Uterus (tissue), 4 donors: ENCODE results near the gene PGAM1. TPM values are rescaled to one million over a fixed set of nuclear protein-coding genes. Genes with fewer than 3 reads are reported as not detected.

Source experiments
- DNase-seq, 2 donors: peaks; one replicate each; pipeline ENCODE4 v3.0.0-alpha.2; 2019 to 2020
- H3K27ac ChIP-seq, 2 donors: fragments of 200-600 bp; sonication (generic); 1 replicate in 1 of 2; 2 replicates in 1 of 2; pipeline ENCODE4 v1.5.1; 2016 to 2018
- H3K27me3 ChIP-seq, 2 donors: fragments of 200-600 bp; sonication (generic); one replicate each; pipeline ENCODE4 v1.5.1; 2018 to 2019; ENCODE audit warnings: control low read depth in 1 of 2
- H3K36me3 ChIP-seq, 2 donors: fragments of 200-600 bp; sonication (generic); one replicate each; pipeline ENCODE4 v1.5.1; 2019; ENCODE audit warnings: control low read depth in 1 of 2
- H3K4me1 ChIP-seq, 2 donors: fragments of 200-600 bp; sonication (generic); one replicate each; pipeline ENCODE4 v1.5.1; 2018 to 2019; ENCODE audit warnings: control low read depth in 1 of 2
- H3K4me3 ChIP-seq, 2 donors: fragments of 200-600 bp; sonication (generic); 1 replicate in 1 of 2; 2 replicates in 1 of 2; pipeline ENCODE4 v1.5.1; 2018 to 2019; ENCODE audit warnings: mild to moderate bottlenecking in 1 of 2
- H3K9me3 ChIP-seq, 2 donors: fragments of 200-600 bp; sonication (generic); one replicate each; pipeline ENCODE4 v1.5.1; 2019; ENCODE audit warnings: control low read depth in 1 of 2
- POLR2A ChIP-seq, 2 donors: fragments of 450-650 bp; IDR thresholded peaks; one replicate each; pipeline ENCODE4 v1.6.1; 2016; ENCODE audit warnings: antibody characterized with exemption in 2 of 2, mild to moderate bottlenecking in 1 of 2, moderate library complexity in 1 of 2
- intact Hi-C: fragments of 100-400 bp; cut with DNase I; formaldehyde crosslinking; loops from one replicate; pipeline ENCODE4 v1.15.1; 2023; ENCODE audit warnings: low total_unique reads
- total RNA-seq, 4 donors: library from RNA; depleted of rRNA in 3 of 4; stranded (reverse); fragments of >200 nt in 3 of 4; gene quantifications; one replicate each; pipeline versions ENCODE4 v1.1.0 to v1.2.4, GENCODE V29; 2014 to 2023
- TF ChIP-seq, protein P1 (sequence below), 4 experiments: fragments of 200-600 bp in 2 of 4; fragments of 450-650 bp in 2 of 4; sonication (generic) in 2 of 4; IDR thresholded peaks; one replicate each; pipeline ENCODE4 v1.5.1; 2016 to 2019; ENCODE audit warnings: antibody characterized with exemption in 4 of 4, mild to moderate bottlenecking in 2 of 4, moderate library complexity in 1 of 4
- donor health status: DM: yes; HTN: yes; CAD: no.

The PGAM1 gene
- total RNA-seq, 4 donors from 2014 or later: 106 to 142 (median 127) TPM

DNA sequence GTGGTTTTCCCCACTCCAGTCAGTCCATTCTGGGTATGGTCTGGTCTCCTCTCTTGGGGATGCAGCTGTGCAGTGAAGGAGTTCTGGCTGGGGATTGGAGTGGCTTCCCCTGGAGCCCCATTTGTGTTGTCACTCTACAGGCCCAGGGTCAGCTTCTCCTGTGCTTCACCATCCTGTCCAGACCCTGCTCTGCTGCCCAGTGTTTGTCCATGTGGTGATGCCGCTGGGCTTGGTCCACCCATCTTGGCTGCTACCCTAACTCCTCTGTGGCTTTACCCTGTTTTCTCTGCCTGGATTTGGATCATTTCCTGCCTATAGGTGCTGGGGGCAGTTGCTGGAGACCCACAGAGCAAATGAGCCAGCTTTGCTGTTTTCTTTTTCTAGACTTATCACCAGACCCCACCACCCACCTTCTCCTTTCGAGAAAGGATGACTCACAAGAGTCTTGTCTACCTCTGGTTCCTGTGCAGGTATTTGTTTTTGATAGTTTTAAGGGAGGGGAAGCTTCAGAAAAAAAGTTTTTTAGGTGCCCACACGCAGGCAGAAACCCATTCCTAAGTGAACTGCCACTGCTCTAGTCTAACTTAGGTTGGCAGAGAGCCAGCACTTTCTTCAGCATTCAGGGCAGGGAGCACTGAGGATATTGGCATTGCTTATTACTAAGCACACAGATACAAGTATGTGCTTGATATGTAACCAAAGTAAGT, 28.5 kb downstream of the PGAM1 start:
- Histone ChIP-seq H3K27ac (no peak overlapping the region), H3K27me3 (no peaks in the 10 kb centered on the region), H3K9me3 (no peaks in the 10 kb centered on the region), H3K4me1 (no peaks in the 10 kb centered on the region), H3K36me3 (no peaks in the 10 kb centered on the region), H3K4me3 (no peak overlapping the region)
- intact Hi-C loops: no loop called here
- no peak for DNase-seq
- TF ChIP-seq, protein P1, sequence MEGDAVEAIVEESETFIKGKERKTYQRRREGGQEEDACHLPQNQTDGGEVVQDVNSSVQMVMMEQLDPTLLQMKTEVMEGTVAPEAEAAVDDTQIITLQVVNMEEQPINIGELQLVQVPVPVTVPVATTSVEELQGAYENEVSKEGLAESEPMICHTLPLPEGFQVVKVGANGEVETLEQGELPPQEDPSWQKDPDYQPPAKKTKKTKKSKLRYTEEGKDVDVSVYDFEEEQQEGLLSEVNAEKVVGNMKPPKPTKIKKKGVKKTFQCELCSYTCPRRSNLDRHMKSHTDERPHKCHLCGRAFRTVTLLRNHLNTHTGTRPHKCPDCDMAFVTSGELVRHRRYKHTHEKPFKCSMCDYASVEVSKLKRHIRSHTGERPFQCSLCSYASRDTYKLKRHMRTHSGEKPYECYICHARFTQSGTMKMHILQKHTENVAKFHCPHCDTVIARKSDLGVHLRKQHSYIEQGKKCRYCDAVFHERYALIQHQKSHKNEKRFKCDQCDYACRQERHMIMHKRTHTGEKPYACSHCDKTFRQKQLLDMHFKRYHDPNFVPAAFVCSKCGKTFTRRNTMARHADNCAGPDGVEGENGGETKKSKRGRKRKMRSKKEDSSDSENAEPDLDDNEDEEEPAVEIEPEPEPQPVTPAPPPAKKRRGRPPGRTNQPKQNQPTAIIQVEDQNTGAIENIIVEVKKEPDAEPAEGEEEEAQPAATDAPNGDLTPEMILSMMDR (IDR thresholded peaks at IDR 0.05): no peak
- no peak for TF ChIP-seq POLR2A (IDR thresholded peaks at IDR 0.05)

DNA sequence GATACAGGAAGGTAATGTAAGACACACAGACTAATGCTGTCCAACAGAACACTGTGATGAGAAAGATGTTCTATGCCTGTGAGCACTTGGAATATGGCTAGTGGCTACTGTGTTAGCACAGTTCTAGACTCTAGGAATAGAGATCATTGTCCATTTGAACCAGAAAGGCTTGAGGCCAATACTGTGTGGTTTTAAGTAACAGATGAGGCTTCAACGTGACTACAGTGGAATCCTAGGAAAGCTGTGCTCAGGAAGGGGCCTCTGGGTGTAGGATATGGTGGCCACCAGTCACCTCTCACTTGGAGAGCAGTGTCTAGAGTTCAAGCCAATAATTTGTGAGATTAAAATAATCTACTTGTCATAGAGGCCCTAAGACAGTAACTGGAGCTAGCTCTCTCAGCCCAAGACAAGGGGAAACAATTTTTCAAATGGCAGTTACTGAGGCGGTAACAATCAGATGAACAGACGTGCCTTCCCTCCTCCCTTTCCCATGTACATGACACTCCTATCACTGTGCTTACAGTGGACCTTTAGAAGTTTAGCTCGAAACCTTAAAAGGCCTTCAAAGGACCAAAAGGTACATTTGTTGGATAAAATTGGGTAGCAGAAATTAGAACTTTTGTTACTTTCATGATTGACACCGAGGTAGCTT, 30.2 kb downstream of the PGAM1 start:
- intact Hi-C loops: no loop called here
- no peak overlapping the region for H3K27ac ChIP-seq
- H3K4me1 ChIP-seq: no peaks in the 10 kb centered on the region
- TF ChIP-seq, protein P1 (IDR thresholded peaks at IDR 0.05): no peak
- TF ChIP-seq POLR2A (IDR thresholded peaks at IDR 0.05): no peak
- H3K4me3 ChIP-seq: no peak overlapping the region
- no peaks in the 10 kb centered on the region for H3K27me3 ChIP-seq
- H3K9me3 ChIP-seq: no peaks in the 10 kb centered on the region
- no peaks in the 10 kb centered on the region for H3K36me3 ChIP-seq
- DNase-seq: no peak

DNA sequence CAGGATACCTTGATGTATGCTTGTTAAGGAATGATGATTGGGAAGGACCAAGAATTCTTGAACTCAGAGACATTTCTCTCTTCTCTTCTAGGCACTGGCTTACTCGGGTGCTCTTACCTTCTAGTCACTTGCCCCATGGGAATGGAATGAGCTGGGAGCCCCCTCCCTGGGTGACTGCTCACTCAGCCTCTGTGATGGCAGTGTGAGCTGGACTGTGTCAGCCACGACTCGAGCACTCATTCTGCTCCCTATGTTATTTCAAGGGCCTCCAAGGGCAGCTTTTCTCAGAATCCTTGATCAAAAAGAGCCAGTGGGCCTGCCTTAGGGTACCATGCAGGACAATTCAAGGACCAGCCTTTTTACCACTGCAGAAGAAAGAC, 30.7 kb downstream of the PGAM1 start:
- Histone ChIP-seq H3K4me1 (no peaks in the 10 kb centered on the region), H3K4me3 (no peak overlapping the region), H3K27ac (no peak overlapping the region), H3K36me3 (no peaks in the 10 kb centered on the region), H3K27me3 (no peaks in the 10 kb centered on the region), H3K9me3 (no peaks in the 10 kb centered on the region)
- no peak for DNase-seq
- TF ChIP-seq POLR2A (IDR thresholded peaks at IDR 0.05): no peak
- TF ChIP-seq, protein P1 (IDR thresholded peaks at IDR 0.05): no peak
- intact Hi-C loops: no loop called here

DNA sequence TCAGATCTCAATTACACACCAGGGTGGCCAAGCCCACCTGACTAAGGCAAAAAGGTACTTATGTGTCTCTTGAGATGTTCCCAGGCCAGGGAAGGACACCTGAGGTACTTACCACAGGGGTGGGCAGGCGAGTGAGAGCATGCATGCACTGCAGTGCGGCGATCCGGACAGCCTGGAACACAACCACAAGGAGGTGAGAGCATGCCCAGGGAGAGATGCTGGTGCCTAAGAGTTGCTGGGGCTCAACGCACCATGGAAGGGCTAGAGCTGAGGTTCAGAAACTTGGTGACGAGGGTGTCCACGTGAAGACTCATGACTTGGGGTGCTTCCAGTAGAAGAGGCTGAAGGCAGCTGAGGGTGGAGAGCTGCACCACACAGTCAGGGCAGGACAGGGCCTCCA, 33.1 kb downstream of the PGAM1 start:
- intact Hi-C loops: no loop called here

DNA sequence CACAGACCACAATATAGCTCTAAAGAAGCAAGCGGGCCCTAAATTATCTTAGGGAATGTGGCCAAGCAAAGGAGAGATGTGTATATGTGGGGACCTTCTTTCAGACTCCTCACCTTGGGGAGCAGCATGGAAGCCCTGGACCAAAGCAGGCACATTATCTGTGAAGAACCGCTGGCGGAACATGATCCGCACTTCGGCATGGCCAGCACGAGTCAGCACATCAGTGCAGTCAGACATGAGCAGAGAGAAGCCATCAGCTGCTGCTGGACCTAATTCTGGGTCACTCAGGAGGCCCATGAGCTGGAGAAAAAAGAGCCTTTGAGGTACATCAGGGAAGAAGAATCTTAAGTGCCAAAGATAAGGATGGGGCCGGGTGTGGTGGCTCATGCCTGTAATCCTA, 33.9 kb downstream of the PGAM1 start:
- intact Hi-C loops: no loop called here
- Histone ChIP-seq H3K4me1 (no peaks in the 10 kb centered on the region), H3K9me3 (no peaks in the 10 kb centered on the region), H3K36me3 (no peaks in the 10 kb centered on the region), H3K27ac (no peak overlapping the region), H3K4me3 (no peak overlapping the region), H3K27me3 (no peaks in the 10 kb centered on the region)
- no peak for TF ChIP-seq POLR2A (IDR thresholded peaks at IDR 0.05)
- TF ChIP-seq, protein P1 (IDR thresholded peaks at IDR 0.05): no peak
- no peak for DNase-seq

More for the DNA sequence above, 33.1 kb downstream of the PGAM1 start:
- Histone ChIP-seq H3K4me3 (no peak overlapping the region), H3K4me1 (no peaks in the 10 kb centered on the region), H3K27me3 (no peaks in the 10 kb centered on the region), H3K36me3 (no peaks in the 10 kb centered on the region), H3K9me3 (no peaks in the 10 kb centered on the region), H3K27ac (no peak overlapping the region)
- TF ChIP-seq POLR2A (IDR thresholded peaks at IDR 0.05): no peak
- TF ChIP-seq, protein P1 (IDR thresholded peaks at IDR 0.05): no peak
- DNase-seq: no peak
